Subcutaneous adipose tissue (tissue), 4 donors: ENCODE results near the gene EIF2B5. TPM values are rescaled to one million over a fixed set of nuclear protein-coding genes. Genes with fewer than 3 reads are reported as not detected.

ENCODE experiments used
- total RNA-seq, 4 donors: library from RNA; depleted of rRNA; stranded (reverse); fragments of >200 nt; gene quantifications; one replicate each; pipeline ENCODE4 v1.1.0, GENCODE V29; 2016
- TF ChIP-seq, protein P1 (sequence below): fragments of 450-650 bp; IDR thresholded peaks from one replicate; pipeline ENCODE4 v1.5.1; 2016; ENCODE audit warnings: low read depth, mild to moderate bottlenecking, control low read depth, antibody characterized with exemption, moderate library complexity

Gene EIF2B5
- total RNA-seq: 10 to 100 TPM; 29.8 to 31.9 (median 31.2) TPM

DNA sequence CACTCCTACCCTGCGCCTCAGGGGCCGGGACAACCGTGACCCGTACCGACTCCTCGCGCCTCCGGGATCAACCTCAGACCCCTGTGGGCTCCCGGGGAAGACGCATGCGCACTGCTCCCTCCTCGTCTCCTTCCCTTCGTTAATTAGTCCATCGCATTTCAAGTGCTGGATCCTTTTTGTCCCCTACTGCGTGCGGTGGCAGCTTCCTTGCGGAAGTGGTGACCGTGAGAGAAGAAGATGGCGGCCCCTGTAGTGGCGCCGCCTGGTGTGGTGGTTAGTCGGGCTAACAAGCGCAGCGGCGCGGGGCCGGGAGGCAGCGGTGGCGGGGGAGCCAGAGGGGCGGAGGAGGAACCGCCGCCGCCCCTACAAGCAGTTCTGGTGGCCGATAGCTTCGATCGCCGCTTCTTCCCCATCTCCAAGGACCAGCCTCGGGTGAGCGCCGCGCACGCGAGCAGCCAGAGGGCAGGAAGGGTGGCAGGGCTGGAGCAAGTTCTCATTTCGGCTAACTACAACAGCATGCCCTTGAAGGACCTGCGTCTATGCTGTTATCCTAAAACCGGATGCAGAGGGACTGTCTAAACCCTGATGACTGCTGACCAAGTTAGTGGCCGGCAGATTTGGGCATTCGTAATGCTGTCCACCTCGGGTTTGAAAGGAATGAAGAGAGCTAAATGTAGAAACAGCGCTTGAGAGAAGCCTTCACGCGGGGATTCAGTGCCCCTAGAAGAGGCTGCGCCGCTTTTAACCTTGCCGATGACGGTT, at the start of gene EIF2B5:
Gene EIF2B5 (plus strand): TSS at position 210 of the 762 bp plus-strand sequence. CDS start 28 bp downstream, at position 238.
- TF ChIP-seq, protein P1, sequence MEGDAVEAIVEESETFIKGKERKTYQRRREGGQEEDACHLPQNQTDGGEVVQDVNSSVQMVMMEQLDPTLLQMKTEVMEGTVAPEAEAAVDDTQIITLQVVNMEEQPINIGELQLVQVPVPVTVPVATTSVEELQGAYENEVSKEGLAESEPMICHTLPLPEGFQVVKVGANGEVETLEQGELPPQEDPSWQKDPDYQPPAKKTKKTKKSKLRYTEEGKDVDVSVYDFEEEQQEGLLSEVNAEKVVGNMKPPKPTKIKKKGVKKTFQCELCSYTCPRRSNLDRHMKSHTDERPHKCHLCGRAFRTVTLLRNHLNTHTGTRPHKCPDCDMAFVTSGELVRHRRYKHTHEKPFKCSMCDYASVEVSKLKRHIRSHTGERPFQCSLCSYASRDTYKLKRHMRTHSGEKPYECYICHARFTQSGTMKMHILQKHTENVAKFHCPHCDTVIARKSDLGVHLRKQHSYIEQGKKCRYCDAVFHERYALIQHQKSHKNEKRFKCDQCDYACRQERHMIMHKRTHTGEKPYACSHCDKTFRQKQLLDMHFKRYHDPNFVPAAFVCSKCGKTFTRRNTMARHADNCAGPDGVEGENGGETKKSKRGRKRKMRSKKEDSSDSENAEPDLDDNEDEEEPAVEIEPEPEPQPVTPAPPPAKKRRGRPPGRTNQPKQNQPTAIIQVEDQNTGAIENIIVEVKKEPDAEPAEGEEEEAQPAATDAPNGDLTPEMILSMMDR: no peak

- TF ChIP-seq, protein P1: no peak
Measured at GRCh38 chr3:184085389-184085852, 49.7 kb upstream of the EIF2B5 start.

DNA sequence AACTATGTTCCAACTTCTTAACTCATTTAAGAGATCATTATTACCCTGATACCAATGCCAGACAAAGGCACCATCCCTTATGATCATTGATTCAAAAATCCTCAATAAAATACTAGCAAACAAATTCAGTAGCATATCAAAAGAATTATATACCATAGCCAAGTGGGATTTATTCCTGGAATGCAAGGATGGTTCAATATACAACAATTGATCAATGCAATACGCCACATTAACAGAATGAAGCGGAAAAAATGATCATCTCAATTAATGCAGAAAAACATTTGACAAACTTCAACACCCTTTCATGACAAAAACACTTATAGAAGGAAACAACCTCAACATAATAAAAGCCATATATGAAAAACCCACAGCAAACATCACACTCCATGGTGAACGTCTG, 43.0 kb upstream of the EIF2B5 start:
- TF ChIP-seq, protein P1: no peak

GRCh38 chr3:184096811-184097383, 38.3 kb upstream of the EIF2B5 start, which contains the start of gene HTR3E:
Gene HTR3E (plus strand): TSS chr3:184097064. CDS start chr3:184097530, 466 bp downstream.
- TF ChIP-seq, protein P1: no peak

- TF ChIP-seq, protein P1: no peak
Measured at GRCh38 chr3:184097556-184097955, 37.6 kb upstream of the EIF2B5 start.

- TF ChIP-seq, protein P1: no peak
Measured at GRCh38 chr3:184099806-184100686, 35.1 kb upstream of the EIF2B5 start.
